HG03135 (cell line): ENCODE data around the gene NLRP6.
"Not testable (repeated sequence)": the region's sequence is repeated elsewhere in the genome, so short reads cannot be mapped to it uniquely, and the experiment has no call there.

Experiments
- ATAC-seq: cut with Tn5 transposase; IDR thresholded peaks from one replicate; pipeline ENCODE4 v1.9.1; 2021; ENCODE audit warnings: mild to moderate bottlenecking, moderate library complexity; ENCODE audit not compliant: unreplicated experiment

Gene NLRP6

GRCh38 chr11:306645-307371 is 28.6 kb downstream of the NLRP6 start:
- ATAC-seq = no peak

- not testable (repeated sequence) for ATAC-seq
Observed at GRCh38 chr11:307766-308708, 29.8 kb downstream of the NLRP6 start, which contains the start of gene IFITM2. Gene IFITM2, plus strand, starts transcription at chr11:307816. Its CDS starts 377 bp downstream, at chr11:308193.

GRCh38 chr11:308740-309665 is 30.8 kb downstream of the NLRP6 start:
- not testable (repeated sequence) for ATAC-seq

- ATAC-seq = not testable (repeated sequence)
Observed at GRCh38 chr11:309979-310572, 31.9 kb downstream of the NLRP6 start.

GRCh38 chr11:311013-311748 is 33.0 kb downstream of the NLRP6 start:
- peak; percentile 32 for ATAC-seq

GRCh38 chr11:312092-312816 is 34.0 kb downstream of the NLRP6 start:
- no peak for ATAC-seq

- no peak for ATAC-seq
Observed at GRCh38 chr11:313304-313786, 35.1 kb downstream of the NLRP6 start.

- ATAC-seq = peak; percentile 25
Observed at GRCh38 chr11:313787-314553, 35.8 kb downstream of the NLRP6 start, which contains the start of gene IFITM1. Gene IFITM1, plus strand, starts transcription at chr11:314040. Its CDS starts 131 bp downstream, at chr11:314171.

- not testable (repeated sequence) for ATAC-seq
Observed at GRCh38 chr11:314554-314875, 36.3 kb downstream of the NLRP6 start.

- ATAC-seq = no peak
Observed at GRCh38 chr11:315051-315481, 36.9 kb downstream of the NLRP6 start.

GRCh38 chr11:315516-315994 is 37.3 kb downstream of the NLRP6 start:
- ATAC-seq = no peak

- ATAC-seq = no peak
Observed at GRCh38 chr11:316031-316701, 38.0 kb downstream of the NLRP6 start.

GRCh38 chr11:316891-317301 is 38.7 kb downstream of the NLRP6 start:
- ATAC-seq = no peak

- peak; percentile 5 for ATAC-seq
Observed at GRCh38 chr11:317668-318404, 39.6 kb downstream of the NLRP6 start.

GRCh38 chr11:318405-319120 is 40.4 kb downstream of the NLRP6 start:
- peak; percentile 40 for ATAC-seq
